ENCODE measurements around the gene AMMECR1.
"Not testable (repeated sequence)": the region's sequence is repeated elsewhere in the genome, so short reads cannot be mapped to it uniquely, and the experiment has no call there.

AMMECR1 gene

DNA sequence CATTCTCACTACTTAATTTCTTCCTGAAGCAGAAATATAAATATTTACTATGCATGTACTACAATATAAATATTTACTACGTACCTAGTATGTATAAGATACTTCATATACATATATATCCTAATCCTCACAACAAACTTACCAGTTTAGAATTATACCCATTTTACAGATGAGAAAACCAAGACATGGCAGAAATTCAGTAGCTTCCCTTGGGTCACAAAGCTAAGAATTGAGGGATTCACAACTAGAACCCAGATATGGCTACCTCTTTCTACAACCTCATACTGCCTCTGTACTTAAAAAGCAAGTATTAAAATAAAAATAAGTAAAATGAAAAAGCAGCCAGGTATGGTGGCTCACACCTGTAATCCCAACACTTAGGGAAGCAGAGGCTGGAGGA lies 65.9 kb downstream of the AMMECR1 start:
- no peak for DNase-seq

DNA sequence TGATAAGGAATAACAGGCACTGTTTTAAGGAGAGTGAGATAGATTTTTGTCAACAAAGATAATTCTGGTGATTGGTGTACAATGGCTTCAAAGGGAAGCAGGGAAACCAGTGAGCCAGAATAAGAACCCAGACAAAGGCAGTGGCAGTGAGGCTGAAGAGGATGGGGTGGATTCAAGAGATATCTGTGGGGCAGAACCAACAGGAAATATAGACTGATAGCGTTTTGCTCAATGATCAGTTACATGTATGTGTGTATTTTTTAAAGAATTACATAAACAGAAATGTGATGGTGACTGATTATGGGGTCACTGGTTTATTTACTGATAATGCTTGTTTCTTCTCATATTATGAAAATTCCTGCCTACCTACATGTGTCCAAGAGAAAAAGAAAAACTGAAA lies 66.4 kb downstream of the AMMECR1 start:
- DNase-seq = no peak

DNA sequence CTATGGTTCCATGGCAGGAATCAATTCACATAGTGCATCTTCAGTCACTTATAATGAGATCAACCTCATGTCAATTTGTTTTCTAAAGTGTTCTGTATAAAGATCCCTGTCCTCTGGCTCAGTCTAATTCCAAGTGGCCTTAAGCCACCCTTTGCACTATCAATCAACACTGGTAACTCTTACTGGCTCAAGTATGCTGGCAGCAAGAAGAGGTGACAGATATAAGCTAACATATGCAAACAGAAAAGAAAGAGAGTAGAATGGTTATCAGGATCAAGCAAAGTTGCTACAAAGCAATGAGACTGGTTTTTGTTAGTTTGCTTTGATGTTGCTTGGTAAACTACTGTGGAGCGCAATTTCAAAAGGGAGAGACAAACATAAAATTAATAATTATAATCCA lies 67.0 kb downstream of the AMMECR1 start:
- no peak for DNase-seq

DNA sequence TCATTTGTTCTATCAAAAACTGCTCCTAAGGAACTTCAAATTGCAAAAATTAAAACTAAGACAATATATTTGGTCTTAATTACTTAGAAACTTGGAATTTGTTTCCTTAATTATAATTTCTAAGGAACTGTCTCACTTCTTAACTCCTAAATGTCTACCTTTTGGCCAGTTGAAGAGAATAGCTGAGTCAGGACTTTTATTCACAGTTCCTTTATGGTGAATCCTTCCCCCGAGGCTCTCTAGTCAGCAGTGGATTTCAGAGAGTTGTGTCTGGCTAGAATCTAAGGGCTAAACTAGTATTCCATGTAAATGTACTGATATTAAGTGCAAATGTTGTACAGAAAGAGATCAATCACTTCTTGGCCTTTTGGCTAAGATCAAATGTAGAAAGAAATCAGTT lies 69.3 kb downstream of the AMMECR1 start:
- DNase-seq = no peak

DNA sequence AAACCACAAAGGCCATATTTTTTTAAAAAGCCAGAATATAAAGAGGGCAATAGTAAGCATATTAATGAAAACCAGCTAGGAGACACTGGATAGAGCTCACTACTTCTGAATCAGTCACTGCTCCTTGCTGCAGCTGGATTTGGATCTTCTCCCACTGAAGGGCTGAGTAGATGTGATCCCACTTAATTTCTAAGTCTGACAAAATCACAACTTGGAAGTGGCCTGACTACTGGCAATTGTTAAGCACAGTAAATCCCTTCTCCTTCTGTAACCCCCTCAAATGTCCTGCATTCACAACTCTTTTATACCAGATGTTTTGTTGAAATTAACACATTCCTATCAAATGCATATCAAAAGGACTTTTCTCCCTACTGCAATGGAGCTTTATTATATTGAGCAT lies 72.9 kb downstream of the AMMECR1 start:
- DNase-seq = no peak

DNA sequence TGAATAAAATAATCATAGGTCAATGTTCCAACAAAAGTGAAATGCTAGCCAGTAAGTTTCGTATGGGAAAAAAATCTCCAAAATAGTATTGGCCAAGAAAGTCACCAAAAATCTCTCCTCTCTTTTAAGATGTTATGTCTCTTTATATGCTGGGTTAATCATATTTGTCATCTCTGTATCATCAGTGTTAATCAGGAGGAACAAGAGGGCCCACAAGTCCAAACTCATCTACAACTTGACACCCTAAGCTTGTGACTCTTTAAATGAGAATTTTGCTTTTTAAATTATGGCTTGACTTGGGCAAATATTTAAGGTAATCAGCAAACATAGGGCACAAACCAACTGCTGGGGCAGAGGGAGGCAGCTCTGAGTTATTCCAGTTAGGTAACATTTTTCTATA lies 75.5 kb downstream of the AMMECR1 start:
- no peak for DNase-seq

DNA sequence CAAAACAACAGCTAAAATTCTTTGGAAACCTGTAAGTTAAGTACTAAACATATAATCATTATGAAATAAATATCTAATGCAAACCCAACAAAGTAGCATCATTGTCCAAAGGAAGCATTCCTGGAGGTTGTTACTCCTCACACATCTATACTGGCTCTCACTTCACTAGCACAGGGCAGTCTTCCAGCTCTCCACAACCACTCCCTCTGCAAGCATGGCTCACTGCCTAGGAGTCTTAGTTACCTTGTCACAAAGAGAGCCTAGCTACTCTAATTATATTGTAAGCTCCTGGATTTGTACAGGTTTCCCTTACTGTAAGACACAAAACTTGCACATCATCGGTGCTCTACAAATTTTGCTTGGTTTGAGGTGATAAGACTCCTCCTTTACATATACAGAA lies 76.1 kb downstream of the AMMECR1 start:
- peak; percentile 44 for DNase-seq

DNA sequence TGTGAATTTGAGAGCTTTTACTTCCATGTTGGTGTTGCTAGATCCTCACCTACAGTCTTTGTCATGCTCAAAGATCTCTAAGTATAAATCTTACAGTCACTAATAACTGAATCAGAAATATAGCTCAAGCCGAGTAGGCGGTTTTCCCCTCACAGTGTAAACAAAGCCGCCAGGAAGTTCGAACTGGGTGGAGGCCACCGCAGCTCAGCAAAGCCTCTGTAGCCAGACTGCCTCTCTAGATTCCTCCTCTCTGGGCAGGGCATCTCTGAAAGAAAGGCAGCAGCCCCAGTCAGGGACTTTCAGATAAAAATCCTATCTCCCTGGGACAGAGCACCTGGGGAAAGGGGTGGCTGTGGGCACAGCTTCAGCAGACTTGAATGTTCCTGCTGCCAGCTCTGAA lies 79.6 kb downstream of the AMMECR1 start:
- DNase-seq = not testable (repeated sequence)

DNA sequence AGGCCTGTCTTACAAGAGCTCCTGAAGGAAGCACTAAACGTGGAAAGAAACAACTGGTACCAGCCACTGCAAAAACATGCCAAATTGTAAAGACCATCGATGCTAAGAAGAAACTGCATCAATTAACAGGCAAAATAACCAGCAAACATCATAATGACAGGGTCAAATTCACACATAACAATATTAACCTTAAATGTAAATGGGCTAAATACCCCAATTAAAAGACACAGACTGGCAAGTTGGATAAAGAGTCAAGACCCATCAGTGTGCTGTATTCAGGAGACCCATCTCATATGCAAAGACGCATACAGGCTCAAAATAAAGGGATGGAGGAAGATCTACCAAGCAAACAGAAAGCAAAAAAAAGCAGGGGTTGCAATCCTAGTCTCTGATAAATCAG lies 86.4 kb downstream of the AMMECR1 start:
- DNase-seq = not testable (repeated sequence)

DNA sequence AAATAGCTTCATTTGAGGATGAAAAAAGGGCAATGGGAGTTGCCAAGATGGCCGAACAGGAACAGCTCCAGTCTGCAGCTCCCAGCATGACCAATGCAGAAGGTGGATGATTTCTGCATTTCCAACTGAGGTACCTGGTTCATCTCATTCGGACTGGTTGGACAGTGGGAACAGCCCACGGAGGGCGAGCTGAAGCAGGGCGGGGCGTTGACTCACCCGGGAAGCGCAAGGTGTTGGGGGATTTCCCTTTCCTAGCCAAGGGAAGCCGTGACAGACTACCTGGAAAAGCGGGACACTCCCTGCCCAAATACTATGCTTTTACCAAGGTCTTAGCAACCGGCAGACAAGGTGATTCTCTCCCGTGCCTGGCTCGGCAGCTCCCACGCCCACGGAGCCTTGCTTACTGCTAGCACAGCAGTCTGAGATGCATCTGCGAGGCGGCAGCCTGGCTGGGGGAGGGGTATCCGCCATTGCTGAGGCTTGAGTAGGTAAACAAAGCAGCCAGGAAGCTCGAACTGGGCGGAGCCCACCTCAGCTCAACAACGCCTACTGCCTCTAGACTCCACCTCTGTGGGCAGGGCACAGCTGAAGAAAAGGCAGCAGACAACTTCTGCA lies 88.3 kb downstream of the AMMECR1 start:
- not testable (repeated sequence) for DNase-seq

DNA sequence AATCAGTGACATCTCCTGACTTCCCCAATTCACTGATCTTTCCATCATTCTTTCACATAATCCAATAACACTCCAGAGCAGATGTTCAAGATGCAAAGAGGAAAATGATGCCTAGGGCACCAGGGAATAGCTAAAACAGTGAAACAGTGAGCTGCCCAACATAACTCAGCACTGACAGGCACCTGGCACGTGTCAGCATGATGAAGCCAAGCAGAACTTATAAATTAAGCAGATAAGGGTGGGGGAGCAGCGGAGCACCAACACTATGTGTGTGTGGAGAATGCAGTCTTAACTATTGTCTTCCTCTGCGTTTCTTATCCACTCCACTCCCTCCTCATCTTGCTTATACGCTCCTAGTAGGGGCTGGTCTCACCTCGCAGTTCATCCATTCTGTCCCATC lies 89.4 kb downstream of the AMMECR1 start:
- DNase-seq = no peak

DNA sequence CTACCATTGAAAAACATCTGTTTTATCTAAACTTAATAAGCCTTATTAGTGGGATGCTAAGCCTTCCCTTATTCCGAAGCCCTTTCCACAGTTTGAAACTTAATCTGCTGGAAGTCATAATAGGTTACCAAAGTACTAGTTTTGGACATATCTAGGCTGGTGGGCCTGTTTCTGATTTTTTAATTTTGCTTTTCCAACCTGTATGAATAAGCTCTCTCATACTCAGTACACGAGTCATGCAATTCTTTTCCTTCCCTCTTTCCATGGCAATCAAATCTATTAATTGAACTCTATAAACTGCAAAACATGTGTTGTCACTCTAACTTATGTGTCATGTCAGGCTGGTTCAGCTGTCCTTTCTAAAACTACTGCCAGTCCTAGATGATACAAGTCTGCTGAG lies 91.0 kb downstream of the AMMECR1 start:
- no peak for DNase-seq

DNA sequence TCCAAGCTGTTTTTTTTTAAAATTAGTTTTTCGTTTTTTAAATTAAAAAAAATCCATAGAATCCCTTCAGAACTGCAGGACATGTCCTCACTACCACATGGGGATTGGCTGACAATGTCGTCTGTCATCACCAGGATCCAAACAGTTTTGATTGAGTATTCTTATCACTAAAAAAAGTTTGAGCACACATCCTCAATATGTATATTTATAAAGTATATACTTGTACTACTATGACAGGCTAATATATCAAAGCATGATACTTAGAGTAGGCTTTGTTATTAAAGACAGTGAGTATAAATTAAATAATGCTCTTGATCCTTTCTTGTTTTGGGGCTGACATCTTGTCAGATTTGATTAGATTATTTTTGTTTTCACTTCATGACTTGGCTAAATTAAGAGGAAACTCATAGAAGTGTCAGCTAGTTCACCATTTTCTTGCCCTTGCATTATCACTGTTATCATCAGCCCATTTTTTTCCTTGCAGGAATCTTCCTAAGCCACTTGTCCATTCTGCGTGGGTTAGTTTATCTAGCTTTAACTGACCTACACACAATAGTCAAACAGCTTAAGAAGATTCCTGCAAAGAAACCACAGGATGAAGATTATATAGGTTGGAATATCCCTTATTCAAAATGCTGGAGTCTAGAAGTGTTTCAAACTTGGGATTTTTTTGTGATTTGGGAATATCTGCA lies 92.8 kb downstream of the AMMECR1 start:
- DNase-seq = no peak

DNA sequence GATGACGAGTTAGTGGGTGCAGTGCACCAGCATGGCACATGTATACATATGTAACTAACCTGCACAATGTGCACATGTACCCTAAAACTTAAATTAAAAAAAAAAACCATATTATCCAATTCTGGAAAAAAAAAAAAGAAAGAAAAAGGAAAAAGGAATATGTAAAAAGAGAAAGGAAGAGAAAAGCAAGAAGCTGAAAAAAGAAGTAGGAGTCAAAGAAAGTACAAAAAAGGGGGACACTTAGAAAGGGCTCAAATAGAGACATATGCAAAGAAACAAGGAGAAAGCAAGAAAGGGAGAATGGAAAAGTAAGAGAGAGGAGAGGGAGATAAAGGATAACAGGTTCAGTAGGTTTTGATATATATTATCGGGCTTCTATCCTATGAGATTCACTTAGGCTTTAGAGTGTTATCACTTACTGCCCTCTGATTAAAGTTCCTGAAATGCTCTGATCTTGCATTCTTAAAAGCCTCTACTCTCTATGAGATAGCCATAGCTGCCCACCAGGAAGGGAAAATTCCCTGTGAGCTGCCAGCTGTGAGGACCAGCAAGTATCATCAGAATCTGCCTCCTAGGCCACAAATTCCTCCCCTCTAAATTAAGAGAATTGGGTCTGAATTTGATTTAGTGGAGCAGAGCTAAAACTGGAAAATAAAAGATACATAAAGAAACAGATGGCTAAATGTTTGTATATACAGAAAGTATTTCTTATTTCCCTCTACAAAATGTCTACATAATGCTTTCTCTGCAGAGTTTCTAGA lies 95.2 kb downstream of the AMMECR1 start:
- DNase-seq = no peak

DNA sequence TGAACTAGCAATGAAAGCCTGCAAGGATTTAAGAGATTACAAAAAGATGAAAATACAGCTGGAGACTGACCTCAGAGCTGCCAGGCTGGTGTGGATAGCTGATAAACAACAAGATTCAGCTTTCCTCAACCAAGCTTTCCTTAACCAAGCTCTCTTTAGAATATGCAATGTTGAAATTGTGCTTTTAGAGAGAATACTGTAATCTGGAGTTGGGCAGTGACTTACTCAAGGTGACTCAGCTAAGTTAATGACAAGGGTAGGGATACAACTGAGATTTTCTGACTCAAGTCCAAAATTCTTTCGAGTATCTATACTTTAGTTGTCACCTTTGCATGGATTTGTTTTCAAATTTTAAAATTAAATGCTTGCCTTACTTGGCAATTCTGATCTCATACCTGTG lies 98.0 kb downstream of the AMMECR1 start:
- no peak for DNase-seq

DNA sequence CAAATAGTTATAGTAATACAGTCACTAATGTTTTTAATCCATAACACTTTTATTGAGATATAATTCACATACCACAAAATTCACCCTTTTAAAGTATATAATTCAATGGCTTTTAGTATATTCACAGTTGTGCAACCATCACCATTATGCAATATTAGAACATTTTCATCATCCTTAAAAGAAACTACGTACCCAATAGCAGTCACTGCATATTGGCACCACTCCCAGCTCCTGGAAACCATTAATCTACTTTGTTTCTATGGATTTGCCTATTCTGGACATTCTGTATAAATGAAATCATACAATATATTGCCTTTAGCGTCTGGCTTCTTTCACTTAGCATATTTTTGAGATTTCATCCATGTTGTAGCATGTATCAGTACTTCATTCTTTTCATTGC lies 99.3 kb downstream of the AMMECR1 start:
- DNase-seq = no peak

DNA sequence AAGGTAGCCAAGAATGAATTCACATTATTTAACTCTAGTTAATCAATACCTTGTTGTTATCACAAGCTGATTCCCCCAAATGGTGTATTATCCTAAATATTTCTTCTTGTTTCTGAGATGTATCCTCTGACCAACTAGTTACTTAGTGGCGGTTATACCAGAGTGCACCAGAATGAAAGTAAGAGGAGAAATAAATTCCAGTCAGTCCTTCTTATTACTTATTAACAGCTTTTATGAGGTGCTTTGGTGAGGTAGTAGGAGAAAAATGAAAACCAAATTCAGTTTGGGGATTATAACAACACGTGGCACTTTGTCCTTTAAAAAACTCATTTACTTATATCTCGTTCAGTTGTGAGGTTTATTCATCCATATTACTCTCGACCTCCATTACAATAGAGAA lies 101.9 kb downstream of the AMMECR1 start:
- no peak for DNase-seq

DNA sequence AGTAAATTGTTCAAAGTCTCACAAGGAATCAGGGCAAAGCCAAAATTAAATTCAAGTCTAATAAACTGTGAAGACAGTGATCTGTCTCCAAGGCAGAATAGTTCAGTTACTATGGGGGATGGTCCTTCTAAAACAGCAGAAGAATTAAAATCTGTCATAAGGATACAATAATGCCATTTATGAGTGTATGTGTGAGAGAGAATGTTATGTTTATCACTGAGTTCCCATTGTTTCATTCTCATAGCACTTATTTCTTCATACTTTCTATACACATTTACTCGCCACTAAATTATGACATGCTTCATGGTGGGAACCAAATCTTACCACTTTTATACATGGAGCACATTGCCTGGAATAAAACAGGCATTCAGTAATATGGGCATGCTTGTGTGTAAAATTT lies 102.5 kb downstream of the AMMECR1 start:
- DNase-seq = no peak

DNA sequence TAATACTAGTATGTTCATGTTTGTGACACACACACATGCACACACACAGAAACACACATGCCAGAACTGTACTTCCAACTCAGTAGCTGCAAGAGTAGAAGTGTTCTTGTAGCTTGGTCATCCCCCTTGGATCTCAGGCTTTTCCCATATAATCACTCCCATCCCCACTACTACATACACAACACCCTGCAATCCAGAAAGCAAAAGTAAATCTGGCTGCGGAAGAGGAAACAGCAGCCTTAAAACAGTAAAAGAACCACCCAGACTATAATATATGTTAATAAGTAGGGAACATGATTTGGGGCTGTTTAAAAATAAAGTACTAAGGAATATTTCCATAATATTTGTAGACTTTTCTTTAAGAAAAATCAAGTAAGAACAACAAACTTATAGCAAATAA lies 103.2 kb downstream of the AMMECR1 start:
- no peak for DNase-seq

DNA sequence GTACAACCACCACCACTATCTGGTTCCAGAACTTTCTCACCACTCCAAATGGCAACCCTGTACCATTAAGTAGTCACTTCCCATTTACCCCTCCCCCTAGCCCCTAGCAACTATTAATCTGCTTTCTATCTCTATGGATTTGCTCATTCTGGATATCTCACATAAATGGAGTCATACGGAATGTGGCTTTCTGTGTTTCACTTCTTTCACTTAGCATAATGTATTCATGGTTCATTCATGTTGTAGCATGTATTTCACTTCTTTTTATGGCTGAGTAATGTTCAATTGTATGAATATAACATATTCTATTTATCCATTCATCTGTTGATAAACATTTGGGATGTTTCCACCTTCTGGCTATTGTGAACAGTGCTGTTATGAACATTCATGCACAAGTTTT lies 104.7 kb downstream of the AMMECR1 start:
- no peak for DNase-seq

DNA sequence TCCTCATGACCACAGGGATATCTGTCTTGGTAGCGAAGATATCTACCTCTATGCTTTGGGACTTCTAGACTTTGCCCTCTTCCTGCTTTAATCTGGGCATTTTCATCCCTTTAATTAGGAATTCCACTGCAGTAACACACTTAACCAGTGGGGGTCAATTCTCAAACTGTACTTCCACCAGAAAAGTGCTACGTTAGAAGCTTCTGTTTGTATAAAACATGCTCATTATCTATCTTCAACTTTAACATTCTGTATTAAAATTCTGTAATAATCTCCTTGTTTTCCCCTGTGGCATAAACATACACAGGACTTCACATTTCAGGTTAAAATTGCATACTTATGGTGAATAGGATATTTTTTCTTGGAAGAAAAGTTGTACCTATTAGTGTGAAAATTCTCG lies 105.6 kb downstream of the AMMECR1 start:
- no peak for DNase-seq

DNA sequence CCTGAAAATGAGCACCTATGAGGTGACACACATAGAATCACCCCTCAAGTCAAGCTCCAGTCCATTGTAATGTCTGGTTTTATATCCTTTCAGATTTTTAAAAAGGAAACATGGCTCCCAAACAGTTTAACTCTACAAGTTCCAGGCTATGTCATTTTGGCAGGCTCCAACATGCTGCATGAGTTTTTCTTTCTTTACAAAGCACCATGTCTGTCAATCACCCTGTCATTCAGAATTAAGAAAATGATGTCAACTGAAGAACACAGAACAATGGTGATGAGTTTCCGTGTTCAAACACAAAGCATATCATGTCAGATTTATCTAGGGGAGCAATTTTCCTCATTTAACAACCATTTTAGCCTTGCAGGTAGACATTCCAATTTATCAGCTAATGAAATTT lies 106.5 kb downstream of the AMMECR1 start:
- no peak for DNase-seq

DNA sequence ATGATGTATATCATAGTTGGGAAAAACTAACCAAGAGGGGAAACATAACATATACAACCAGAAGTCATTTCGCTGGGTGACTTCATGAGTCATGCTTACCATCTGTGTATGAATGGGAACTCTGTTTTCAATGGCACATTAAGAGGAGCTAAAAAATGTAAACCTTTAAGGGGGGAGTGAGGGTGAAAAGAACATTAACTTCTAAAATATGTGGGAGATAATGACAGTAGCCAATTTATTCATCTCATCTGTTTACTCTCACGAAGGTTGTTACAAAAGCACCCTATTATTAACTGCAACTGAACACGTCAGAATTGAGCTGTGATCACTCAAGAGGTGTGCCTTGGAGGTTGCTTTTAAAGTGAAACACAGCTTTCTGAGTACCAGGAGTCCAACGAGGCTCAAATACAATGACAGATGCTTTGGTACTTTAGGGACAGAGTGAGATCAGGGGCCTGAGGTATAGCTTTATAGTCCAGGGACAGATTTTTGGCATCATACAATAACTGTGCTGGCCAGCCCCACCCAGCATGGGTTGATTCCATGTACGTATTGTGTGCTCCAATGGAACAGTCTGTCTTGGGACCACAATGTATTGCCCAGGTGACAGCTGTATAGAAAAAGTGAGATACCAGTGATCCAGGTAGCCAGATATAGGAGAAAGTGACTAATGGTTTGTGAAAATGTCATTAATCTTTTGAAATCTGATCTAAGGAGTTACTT lies 107.3 kb downstream of the AMMECR1 start:
- DNase-seq = no peak

DNA sequence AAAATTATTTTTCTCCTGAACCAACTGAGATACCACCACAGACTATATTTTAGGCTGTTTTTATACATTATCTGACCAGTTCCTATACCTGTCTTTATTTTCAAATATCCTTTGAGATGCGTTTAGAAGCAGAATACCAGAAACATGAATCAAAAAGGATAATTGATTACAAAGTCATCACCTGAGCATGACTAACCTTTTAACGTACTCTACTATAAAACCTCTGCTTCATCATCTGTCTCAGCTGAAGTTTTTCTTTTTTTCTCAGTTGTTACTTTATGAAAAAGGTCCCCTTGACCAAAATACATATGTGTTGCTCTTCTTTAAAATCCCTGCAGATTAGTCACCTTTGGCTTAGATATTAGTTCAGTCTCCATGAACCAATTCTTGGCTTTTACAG lies 109.8 kb downstream of the AMMECR1 start:
- no peak for DNase-seq

All from right hindlimb (tissue), 1 donor.